HL-60 (cell line): ENCODE measurements around the gene MAMSTR.

Experiments
- GABPA ChIP-seq: IDR thresholded peaks from 2 replicates; pipeline ENCODE4 v1.6.1; 2012; ENCODE audit warnings: low read depth
- POLR2AphosphoS5 ChIP-seq: IDR thresholded peaks from 2 replicates; pipeline ENCODE4 v1.6.1; 2012; ENCODE audit warnings: low read depth
- TF ChIP-seq, protein P1 (sequence below): IDR thresholded peaks from one replicate; pipeline ENCODE4 v1.5.1; 2011; ENCODE audit warnings: low read length, control low read depth, inconsistent platforms; ENCODE audit not compliant: insufficient read depth
- TF ChIP-seq, protein P2 (sequence below): IDR thresholded peaks from 2 replicates; pipeline ENCODE4 v1.6.1; 2012; ENCODE audit warnings: low read depth; ENCODE audit not compliant: insufficient replicate concordance

DNA sequence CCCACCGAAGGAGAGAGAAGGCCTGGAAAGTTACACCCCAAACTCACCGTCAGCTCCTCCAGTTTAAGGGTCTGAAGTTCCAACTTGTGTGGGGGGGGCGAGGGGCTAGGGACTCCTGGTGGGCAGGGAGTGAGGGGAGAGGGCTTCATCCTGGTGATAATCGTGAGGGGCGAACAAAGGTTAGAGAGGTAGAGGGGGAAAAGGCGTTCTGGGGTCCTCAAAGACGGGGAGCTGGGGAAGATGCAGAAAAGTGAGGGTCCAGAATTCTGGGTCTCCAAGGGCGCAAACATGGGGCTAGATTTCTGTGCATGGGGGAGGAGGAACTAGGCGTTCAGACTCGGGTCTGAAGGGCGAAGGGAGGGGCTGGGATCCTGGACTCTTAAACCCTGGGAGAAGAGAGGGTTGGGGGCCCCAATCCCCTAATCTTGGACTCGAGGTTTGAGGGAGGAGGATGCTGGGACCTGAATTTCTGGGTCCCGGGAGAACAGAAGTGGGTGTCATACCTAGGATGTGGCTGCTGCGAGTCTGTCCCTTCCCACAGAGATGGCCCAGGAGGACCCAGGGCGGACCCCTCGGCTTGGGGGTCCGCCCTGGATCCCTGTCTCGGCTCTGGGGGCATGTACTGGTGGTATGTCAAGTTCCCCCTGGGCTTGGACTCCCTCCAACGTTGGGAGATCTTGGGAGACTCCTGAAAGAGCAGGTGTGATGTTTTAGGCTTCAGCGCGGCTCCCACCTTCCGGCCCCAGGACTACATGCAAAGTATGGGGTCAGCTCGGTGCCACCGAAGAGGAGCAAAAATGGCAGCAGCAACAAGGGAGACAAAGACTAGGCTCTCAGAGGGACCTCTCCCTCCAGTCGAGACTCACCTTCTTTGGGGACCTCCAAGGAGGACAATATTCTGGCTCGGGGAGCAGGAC is 4.5 kb downstream of the MAMSTR start:
- TF ChIP-seq, protein P1, sequence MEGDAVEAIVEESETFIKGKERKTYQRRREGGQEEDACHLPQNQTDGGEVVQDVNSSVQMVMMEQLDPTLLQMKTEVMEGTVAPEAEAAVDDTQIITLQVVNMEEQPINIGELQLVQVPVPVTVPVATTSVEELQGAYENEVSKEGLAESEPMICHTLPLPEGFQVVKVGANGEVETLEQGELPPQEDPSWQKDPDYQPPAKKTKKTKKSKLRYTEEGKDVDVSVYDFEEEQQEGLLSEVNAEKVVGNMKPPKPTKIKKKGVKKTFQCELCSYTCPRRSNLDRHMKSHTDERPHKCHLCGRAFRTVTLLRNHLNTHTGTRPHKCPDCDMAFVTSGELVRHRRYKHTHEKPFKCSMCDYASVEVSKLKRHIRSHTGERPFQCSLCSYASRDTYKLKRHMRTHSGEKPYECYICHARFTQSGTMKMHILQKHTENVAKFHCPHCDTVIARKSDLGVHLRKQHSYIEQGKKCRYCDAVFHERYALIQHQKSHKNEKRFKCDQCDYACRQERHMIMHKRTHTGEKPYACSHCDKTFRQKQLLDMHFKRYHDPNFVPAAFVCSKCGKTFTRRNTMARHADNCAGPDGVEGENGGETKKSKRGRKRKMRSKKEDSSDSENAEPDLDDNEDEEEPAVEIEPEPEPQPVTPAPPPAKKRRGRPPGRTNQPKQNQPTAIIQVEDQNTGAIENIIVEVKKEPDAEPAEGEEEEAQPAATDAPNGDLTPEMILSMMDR = no peak
- TF ChIP-seq POLR2AphosphoS5 (no peak), GABPA (no peak)
- TF ChIP-seq, protein P2, sequence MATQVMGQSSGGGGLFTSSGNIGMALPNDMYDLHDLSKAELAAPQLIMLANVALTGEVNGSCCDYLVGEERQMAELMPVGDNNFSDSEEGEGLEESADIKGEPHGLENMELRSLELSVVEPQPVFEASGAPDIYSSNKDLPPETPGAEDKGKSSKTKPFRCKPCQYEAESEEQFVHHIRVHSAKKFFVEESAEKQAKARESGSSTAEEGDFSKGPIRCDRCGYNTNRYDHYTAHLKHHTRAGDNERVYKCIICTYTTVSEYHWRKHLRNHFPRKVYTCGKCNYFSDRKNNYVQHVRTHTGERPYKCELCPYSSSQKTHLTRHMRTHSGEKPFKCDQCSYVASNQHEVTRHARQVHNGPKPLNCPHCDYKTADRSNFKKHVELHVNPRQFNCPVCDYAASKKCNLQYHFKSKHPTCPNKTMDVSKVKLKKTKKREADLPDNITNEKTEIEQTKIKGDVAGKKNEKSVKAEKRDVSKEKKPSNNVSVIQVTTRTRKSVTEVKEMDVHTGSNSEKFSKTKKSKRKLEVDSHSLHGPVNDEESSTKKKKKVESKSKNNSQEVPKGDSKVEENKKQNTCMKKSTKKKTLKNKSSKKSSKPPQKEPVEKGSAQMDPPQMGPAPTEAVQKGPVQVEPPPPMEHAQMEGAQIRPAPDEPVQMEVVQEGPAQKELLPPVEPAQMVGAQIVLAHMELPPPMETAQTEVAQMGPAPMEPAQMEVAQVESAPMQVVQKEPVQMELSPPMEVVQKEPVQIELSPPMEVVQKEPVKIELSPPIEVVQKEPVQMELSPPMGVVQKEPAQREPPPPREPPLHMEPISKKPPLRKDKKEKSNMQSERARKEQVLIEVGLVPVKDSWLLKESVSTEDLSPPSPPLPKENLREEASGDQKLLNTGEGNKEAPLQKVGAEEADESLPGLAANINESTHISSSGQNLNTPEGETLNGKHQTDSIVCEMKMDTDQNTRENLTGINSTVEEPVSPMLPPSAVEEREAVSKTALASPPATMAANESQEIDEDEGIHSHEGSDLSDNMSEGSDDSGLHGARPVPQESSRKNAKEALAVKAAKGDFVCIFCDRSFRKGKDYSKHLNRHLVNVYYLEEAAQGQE = no peak
